NCI-H1930 (cell line): ENCODE data around the gene NFIX.
"Not testable (repeated sequence)": the region's sequence is repeated elsewhere in the genome, so short reads cannot be mapped to it uniquely, and the experiment has no call there.

ENCODE experiments used
- DNase-seq, 2 experiments: peaks; one replicate each; lab custom pipeline; 2025; lab: John Stamatoyannopoulos, UW

NFIX gene

DNA sequence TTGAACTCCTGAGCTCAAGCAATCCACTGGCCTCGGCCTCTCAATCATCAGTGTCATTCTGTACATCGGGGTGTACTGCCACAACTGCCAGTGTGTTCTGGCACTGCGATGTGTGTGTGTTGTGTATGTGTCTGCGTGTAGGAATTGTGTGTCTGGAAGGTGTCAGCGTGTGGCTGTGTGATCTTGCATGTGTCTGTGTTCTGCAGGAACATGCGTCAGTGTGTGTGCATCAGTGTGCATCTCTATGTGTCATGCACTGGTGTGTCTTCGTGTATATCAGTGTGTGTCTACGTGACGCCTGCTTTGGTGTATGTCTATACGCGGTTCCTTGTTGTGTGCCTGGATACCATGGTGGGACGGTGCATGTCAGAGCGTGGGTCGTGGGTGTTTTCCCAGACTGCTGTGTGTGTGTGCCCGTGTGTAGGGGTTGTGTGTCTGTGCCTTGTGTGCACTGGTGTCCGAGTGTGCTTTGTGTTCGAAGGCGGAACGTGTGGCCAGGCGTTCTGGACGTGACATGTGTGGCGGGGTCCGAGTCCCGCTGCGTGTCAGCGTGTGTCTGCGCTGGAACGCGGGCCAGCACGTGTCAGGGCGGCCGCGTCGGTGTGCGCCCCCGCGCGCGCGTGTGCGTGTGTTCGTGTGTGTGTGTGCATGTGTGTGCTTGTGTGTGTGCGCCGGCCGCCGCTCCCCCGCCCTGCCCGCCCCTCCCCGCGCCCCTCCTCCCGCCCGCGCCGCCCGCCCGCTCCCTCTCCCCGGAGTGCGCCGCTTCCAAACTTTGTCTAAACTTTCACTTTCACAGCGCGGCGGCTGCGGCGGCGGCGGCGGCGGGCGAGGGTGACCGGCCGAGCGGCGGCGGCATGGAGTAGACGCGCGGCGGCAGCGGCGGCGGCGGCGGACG is at the start of gene NFIX:
Gene NFIX (plus strand): TSS at position 775 of the 895 bp plus-strand sequence. CDS start 363 bp downstream, outside the sequence.
- DNase-seq, result no peak

DNA sequence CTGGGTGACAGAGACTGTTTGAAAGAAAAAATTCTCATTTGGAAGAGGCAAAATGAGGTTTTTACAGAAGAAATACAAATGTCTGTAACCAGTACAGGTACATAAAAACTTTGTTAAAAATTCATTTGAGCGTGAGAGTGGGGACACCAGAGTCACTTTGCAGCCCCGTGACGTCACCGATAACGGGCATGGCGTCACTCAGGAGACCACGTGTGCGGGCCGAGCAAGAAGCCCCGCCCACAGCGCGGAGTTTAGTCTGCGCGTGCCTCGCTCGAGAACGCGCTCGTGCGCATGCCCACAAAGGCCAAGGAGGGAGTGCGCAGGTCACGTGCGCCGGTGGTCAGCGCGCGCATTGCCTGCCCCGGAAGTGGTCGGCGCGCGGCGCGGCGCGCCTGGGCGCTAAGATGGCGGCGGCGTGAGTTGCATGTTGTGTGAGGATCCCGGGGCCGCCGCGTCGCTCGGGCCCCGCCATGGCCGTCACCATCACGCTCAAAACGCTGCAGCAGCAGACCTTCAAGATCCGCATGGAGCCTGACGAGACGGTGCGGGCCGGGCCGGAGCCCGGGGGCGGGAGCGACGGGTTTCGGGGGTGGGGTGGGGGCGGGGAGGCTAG is 49.7 kb upstream of the NFIX start, which contains the start of gene RAD23A:
Gene RAD23A (plus strand): TSS at position 384 of the 613 bp plus-strand sequence. CDS start 87 bp downstream, at position 471.
- peak; percentile 91 to 95 for DNase-seq

DNA sequence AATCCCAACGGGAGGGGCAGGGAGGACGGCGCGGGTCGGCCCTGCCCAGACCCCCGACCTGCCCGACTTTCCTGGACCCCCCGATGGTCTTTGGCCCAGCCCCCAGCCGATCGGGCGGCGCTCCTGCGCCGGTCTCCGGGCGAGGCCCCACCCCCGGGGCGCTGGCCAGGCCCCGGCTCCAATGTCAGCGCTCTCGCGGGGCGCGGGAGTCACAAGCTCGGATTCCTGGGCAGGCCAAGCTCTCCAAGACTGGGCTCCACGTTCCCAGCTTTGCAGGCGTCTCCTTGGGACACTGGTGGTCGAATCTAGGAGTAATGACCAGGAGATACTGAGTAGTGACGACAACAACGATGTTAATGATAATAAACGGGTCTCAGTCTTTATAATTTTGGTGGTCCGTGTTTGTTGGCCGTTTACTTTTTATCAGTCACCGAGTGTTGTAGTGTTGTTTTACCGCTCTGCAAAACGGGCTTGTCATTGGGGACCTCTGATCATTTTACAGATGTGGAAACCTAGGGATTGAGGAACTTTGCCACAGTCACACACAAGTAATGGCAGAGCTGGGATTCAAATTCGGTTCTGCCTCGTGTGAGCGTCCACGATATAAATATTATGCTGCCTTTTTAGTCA is 49.1 kb upstream of the NFIX start:
- peak in 1 of 2 experiments; percentile 15 for DNase-seq

DNA sequence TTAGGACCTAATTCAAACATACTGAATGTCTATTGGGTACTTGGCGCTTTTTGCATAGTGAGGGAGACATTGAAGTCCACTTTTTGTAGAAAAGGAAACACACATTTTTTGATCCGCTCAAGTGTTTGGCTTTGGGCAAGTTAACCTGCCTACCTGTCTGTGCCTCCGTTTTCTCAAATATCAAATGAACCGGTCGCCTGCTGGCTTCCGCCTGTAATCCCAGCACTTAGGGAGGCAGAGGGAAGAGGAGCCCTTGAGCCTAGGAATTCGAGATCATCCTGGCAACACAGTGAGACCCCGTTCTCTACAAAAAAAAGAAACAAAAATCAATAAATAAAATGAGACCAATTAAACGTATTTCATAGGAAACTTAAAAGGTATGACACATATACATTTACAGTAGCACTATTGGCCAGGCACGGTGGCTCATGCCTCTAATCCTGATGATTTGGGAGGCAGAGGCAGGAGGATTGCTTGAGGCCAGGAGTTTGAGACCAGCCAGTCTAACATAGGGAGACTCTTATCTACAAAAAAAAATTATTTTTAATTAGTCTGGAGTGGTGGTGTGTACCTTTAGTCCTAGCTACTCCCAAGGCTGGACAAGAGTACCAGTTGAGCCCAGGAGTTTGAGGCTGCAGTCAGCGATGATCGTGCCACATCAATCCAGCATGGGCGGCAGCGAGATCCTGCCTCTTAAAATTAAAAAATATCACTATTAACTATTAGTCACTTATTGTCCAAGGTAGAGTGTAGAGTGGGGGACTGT is 48.4 kb upstream of the NFIX start:
- DNase-seq, result no peak

DNA sequence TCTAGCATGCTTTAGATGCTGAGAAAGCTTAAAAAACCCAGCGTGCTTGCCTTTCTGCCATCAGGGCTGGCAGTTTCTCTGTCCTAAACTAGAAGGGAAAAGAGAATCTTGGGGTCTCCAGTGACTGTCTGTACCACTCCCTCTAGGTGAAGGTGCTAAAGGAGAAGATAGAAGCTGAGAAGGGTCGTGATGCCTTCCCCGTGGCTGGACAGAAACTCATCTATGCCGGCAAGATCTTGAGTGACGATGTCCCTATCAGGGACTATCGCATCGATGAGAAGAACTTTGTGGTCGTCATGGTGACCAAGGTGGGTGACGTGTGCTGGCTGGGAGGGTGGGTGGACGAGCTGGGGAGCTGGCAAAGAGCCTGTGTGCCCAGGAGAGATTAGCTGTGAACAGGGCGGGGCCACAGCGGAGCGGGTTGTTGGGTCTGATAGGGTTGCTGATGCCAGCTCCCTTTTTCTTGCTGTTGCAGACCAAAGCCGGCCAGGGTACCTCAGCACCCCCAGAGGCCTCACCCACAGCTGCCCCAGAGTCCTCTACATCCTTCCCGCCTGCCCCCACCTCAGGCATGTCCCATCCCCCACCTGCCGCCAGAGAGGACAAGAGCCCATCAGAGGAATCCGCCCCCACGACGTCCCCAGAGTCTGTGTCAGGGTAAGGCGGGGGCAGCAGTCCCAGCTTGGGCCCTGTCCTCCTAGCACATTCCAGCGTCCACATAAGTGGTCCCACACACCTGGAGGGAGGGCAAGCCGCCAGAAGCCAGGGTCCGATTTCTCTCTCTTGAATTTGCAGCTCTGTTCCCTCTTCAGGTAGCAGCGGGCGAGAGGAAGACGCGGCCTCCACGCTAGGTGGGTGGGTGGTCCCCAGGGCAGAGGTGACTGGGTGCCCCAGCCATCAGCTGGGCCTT is 47.3 kb upstream of the NFIX start:
- DNase-seq, result no peak

DNA sequence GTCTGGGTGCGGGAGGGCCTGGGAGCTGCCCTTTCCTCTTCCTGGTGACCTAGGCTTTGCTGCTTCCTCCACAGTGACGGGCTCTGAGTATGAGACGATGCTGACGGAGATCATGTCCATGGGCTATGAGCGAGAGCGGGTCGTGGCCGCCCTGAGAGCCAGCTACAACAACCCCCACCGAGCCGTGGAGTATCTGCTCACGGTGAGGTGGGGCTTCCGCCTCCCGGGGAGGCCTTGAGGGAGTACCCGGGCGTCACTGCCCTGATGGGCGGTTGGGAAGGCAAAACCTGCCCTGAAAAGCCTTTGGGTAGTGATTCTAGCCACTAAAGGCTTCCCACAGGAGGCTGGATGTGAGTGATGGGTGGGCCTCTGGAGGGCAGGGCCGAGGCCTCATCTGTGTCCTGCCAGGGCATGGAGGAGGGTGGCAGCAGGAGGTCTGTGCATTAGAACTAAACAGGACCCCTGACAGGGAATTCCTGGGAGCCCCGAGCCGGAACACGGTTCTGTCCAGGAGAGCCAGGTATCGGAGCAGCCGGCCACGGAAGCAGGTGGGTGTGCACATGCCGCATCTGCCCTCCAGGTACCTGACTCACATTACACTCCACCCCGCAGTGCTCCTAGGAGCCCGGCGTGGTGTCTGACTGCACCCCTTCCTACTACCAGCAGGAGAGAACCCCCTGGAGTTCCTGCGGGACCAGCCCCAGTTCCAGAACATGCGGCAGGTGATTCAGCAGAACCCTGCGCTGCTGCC is 46.5 kb upstream of the NFIX start:
- no peak for DNase-seq

DNA sequence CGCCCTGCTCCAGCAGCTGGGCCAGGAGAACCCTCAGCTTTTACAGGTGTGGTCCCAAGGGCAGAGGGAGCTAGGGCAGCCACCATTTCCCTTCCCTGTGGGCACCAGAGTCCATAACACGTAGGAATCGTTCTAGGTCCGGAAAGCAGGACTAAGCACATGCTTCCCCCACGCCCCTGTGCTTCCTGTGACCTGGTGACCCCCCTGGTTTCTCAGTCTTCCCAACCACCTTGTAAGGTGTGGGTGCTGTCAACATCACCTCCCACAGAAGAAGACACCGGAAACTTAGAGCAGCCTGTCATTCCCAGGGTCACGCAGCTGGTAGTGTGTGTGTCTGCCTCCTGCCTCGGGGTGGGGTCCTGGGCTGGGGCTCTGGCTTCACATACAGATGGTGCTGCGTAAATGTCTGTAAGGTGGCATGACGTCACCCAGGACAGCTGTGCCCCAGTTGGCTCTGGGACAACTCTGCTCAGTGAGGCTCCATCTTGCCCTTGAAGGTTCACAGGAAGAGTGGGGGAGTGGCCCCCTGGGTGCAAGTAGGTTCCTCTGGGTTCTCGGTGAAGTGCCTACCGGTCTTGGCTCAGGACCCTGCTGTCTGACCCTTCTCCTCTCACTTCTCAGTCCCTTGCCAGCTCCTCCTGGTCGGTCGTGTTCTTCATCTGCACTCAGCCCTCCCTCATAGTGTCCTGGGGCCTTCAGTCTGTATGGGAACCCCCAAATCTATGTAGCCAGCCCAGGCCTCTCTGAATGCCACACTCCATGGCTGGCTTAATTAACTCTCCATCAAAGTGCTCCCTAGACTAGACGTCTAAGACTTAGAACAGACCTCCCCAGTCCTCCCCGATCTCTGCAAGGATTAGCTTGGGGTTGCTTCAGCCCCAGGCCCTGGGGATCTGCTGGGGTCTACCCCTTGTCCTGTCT is 45.7 kb upstream of the NFIX start:
- DNase-seq, result no peak

DNA sequence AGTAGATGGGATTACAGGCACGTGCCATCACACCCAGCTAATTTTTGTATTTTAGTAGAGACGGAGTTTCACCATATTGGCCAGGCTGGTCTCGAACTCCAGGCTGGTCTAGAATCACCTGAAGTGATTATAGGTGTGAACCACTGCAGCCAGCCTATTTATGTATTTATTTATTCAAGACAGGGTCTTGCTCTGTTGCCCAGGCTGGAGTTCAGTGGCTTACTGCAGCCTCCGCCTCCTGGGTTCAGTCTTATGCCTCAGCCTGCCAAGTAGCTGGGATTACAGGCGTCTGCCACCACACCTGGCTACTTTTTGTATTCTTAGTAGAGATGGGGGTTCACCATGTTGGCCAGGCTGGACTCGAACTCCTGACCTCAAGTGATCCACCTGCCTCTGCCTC is 43.2 kb upstream of the NFIX start:
- DNase-seq, result not testable (repeated sequence)

DNA sequence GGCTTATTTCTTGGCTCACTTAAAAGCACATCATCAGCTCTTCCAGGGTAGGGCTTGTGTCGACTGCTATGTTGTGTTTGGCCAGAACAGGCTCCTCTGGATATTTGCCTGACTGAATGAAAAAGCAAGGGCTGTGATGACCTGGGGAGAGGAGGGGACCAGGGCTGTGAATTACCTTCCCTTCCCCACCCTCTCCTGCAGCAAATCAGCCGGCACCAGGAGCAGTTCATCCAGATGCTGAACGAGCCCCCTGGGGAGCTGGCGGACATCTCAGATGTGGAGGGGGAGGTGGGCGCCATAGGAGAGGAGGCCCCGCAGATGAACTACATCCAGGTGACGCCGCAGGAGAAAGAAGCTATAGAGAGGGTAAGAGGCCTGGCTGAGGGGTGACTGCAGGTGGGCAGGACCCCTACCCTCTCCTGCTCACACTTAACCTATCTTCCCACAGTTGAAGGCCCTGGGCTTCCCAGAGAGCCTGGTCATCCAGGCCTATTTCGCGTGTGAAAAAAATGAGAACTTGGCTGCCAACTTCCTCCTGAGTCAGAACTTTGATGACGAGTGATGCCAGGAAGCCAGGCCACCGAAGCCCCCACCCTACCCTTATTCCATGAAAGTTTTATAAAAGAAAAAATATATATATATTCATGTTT is 42.7 kb upstream of the NFIX start:
- DNase-seq, result no peak

DNA sequence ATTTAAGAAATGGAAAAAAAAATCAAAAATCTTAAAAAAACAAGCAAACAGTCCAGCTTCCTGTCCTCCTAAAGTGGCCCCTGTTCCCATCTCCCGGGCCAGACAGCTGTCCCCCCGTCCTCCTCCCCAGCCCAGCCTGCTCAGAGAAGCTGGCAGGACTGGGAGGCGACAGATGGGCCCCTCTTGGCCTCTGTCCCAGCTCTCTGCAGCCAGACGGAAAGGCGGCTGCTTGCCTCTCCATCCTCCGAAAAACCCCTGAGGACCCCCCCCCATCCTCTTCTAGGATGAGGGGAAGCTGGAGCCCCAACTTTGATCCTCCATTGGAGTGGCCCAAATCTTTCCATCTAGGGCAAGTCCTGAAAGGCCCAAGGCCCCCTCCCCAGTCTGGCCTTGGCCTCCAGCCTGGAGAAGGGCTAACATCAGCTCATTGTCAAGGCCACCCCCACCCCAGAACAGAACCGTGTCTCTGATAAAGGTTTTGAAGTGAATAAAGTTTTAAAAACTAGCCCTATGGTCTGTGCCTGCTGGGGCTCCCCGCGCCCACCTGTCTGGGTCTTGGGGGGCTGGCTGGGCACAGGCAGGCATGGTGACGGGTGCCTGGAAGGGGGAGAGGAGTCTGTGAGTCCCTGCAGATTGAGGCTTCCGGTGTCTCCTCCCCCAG is 42.0 kb upstream of the NFIX start:
- no peak for DNase-seq

DNA sequence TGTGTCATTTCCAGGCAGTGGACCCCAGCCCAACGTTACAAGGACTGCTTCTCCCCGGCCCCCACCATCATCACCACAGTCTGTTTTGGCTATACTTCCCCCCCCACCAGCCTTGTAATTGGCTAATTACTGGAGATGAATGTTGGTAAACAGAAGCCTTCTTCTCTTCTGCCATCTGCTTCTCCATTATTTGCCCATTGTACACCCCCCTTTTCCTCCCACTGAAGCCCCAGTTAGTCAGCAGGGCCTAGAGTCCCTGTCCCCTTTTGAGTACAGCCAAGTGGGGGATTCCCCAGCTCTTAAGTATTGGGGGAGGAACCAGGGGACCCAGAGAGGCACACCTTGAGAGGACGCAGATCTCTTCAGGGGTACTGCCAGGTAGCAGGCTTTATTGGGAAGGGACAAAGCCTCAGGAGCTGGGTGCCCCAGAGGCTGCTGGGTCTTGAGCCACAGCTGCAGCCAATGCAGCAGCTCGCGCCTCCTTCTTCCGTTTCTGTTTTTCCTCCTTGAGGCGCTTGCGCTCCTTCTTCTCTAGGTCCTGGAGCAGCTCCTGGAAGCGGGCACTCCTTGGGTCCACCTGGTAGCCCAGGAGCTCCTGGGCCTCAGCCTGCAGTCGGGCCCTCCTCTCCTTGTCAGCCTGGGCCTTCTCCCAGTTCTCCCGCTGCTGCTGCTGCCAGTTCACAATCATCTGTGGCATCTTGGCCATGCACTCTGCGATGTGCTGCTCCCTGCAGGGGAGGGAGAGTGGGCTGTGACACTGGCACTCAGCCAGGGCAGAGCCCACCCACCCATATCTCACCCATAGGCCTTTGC is 41.3 kb upstream of the NFIX start:
- no peak for DNase-seq

DNA sequence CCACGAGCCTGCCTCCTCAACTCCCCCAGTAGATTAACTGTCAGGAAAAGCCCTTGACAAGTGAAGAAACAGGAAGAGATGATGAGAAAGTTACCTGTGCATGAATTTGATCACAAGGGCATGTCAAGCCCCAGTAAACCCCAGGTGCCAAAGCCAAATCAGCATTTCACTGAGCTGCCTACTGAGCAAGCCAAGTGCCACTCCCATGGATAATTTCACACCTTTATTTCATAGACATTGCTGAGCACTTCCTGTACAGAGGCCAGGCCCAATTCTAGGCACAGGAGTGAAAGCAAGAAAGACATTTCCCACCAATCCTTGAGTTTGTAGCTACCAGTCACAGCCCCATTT is 40.7 kb upstream of the NFIX start:
- no peak for DNase-seq

DNA sequence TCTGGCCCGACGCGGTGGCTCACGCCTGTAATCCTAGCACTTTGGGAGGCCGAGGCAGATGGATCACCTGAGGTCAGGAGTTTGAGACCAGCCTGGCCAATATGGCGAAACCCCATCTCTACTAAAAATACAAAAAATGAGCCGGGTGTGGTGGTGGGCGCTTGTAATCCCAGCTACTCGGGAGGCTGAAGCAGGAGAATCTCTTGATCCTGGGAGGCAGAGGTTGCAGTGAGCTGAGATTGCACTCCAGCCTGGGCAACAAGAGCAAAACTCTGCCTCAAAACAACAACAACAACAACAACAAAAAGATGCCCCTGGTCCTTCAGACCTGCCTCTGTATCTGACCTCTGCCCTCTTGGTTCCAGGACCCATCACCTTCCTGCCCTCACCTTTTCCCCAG is 39.7 kb upstream of the NFIX start:
- DNase-seq, result not testable (repeated sequence)

DNA sequence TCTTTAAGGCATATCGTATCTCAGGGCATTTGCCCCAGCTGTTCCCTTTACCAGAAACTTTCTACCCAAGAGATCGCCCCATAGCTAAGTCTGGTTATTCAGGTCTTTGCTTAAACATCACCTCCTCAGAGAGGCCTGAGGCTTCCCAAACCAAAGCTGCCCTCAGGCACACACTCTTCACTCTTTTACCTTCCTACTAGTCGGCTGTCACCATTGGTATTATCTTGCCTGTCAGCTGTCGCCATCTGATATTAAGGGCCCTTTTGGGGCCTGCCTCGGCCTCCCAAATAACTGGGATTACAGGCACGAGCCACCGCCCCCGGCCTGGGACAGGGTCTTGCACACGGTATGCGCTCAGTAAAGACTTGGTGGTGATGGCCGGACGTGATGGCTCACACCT is 39.3 kb upstream of the NFIX start:
- DNase-seq, result no peak

DNA sequence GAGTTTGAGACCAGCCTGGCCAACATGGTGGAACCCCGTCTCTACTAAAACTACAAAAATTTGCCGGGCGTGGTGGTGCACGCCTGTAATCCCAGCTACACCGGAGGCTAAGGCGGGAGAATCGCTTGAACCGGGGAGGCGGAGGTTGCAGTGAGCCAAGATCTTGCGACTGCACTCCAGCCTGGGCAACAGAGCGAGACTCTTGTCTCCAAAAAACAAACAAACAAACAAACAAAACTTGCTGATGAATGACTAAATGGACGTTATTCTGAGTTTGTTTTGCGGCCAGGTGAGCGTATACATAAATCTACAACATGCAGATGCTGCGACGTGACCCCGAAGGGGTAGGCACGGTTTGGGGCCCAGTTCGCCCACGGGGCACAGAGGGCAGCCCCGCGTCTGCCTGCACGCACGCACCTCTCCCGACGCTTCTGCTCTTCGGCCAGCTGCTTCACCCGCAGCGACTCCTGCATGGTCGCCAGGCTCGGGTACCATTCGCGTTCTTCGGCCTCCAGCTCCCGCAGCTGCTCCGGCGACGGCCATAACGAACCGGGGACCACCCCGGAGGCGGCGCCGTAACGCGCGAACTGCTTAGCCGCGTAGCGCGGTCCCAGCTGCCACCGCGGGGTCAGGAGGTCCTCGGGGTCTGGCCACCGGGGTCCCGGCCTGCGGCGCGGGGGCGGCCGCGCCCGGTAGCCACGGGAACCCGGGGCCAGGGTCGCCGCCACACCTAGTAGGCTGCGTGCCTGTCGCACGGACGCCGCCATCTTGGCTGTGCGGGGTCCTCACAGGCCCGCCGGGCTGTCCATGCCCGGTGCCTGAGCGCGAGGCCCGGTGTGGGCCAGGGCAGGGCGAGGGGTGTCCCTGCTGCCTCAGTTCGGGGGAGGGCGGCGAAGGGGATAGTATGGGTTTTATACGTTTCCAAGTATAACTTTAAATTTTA is 38.6 kb upstream of the NFIX start, which contains the start of gene GADD45GIP1:
Gene GADD45GIP1 (minus strand): TSS at position 778 of the 943 bp plus-strand sequence. CDS start 11 bp downstream, at position 767.
- DNase-seq, result peak; percentile 28 to 60

DNA sequence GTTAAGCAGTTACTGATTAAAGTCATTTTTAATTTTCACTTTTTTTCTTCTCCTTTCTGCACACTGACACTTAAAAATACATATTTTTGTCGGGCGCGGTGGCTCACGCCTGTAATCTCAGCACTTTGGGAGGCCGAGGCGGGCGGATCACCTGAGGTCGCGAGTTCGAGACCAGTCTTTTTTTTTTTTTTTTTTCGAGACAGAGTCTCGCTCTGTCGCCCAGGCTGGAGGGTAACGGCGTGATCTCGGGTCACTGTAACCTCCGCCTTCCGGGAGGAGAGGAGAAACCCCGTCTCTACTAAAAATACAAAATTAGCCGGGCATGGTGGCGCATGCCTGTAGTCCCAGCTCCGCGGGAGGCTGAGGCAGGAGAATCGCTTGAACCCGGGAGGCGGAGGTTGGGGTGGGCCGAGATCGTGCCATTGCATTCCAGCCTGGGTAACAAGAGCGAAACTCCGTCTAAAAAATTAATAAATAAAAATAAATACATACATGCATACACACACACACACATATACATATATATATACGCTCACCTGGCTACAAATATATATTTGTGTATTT is 37.8 kb upstream of the NFIX start:
- DNase-seq, result not testable (repeated sequence)
